Left colon (tissue), 2 donors: ENCODE data around the gene MED13. TPM values are rescaled to one million over a fixed set of nuclear protein-coding genes. Genes with fewer than 3 reads are reported as not detected.
"Not testable (repeated sequence)": the region's sequence is repeated elsewhere in the genome, so short reads cannot be mapped to it uniquely, and the experiment has no call there.

Experiments
- ATAC-seq: fragments of 200-7000 bp; cut with Tn5 transposase; one replicate; pipeline ENCODE4 v1.9.1; 2020; ENCODE audit warnings: mild to moderate bottlenecking, moderate library complexity
- DNase-seq, 2 donors: peaks; one replicate each; pipeline ENCODE4 v3.0.0-alpha.2; 2020
- intact Hi-C, 2 donors: fragments of 100-400 bp; cut with DNase I in 1 of 2; cut with micrococcal nuclease in 1 of 2; formaldehyde crosslinking; loops; one replicate each; pipeline versions ENCODE4 v1.11.2 to v1.14.0; 2022; cut with DNase I, micrococcal nuclease
- total RNA-seq, 2 donors: library from RNA; stranded (reverse); fragmentation: NEBNext Ultra II Directional; extraction: Animal tissue kit (Norgen Biotek cat#: 25700); gene quantifications; one replicate each; pipeline ENCODE4 v1.2.1, GENCODE V29; 2021
- donor health status: DM: no; HTN: no; CAD: no.
- donor health status: DM: yes; HTN: yes; CAD: no.

Gene MED13
- total RNA-seq, 2 donors from 2014 or later: 80.3 to 85.7 TPM

- intact Hi-C loops: no loop called here
- ATAC-seq (no peak), DNase-seq (no peak)
Measured at GRCh38 chr17:62017912-62018311, 47.2 kb downstream of the MED13 start.

- no peak for ATAC-seq
- no peak for DNase-seq
- intact Hi-C loops: no loop called here
Measured at GRCh38 chr17:62017496-62017895, 47.6 kb downstream of the MED13 start.

GRCh38 chr17:62014526-62014925 lies 50.6 kb downstream of the MED13 start:
- no peak for DNase-seq
- intact Hi-C loops: no loop called here
- no peak for ATAC-seq

- intact Hi-C loops: no loop called here
- no peak for ATAC-seq
- DNase-seq: no peak
Measured at GRCh38 chr17:62009220-62009619, 55.9 kb downstream of the MED13 start.

GRCh38 chr17:62008294-62008693 lies 56.8 kb downstream of the MED13 start:
- intact Hi-C loops: no loop called here
- ATAC-seq (no peak), DNase-seq (no peak)

- no peak for ATAC-seq
- DNase-seq: no peak
- intact Hi-C loops: no loop called here
Measured at GRCh38 chr17:62004388-62004787, 60.7 kb downstream of the MED13 start.

- intact Hi-C loops, DNase-seq, ATAC-seq: not testable (repeated sequence)
Measured at GRCh38 chr17:62003141-62003540, 61.9 kb downstream of the MED13 start.

GRCh38 chr17:62001105-62001504 lies 64.0 kb downstream of the MED13 start:
- ATAC-seq (no peak), DNase-seq (no peak)
- intact Hi-C loops: no loop called here

- DNase-seq (no peak), ATAC-seq (no peak)
- intact Hi-C loops: no loop called here
Measured at GRCh38 chr17:62000186-62000585, 64.9 kb downstream of the MED13 start.

GRCh38 chr17:61998534-61998933 lies 66.5 kb downstream of the MED13 start:
- intact Hi-C loops, DNase-seq, ATAC-seq: not testable (repeated sequence)

- DNase-seq (no peak), ATAC-seq (peak; percentile 82)
- intact Hi-C loops: no loop called here
Measured at GRCh38 chr17:61997664-61998063, 67.4 kb downstream of the MED13 start.

- no peak for ATAC-seq
- intact Hi-C loops: no loop called here
- no peak for DNase-seq
Measured at GRCh38 chr17:61996916-61997605, 68.0 kb downstream of the MED13 start.

- ATAC-seq (no peak), DNase-seq (no peak)
- intact Hi-C loops: no loop called here
Measured at GRCh38 chr17:61989509-61989908, 75.6 kb downstream of the MED13 start.

- ATAC-seq: no peak
- no peak for DNase-seq
- intact Hi-C loops: no loop called here
Measured at GRCh38 chr17:61986898-61987297, 78.2 kb downstream of the MED13 start.

- intact Hi-C loops: no loop called here
Measured at GRCh38 chr17:61984821-61985220, 80.3 kb downstream of the MED13 start.

GRCh38 chr17:61981323-61981722 lies 83.8 kb downstream of the MED13 start:
- intact Hi-C loops: no loop called here
- DNase-seq (no peak), ATAC-seq (no peak)

More at GRCh38 chr17:61984821-61985220, 80.3 kb downstream of the MED13 start:
- DNase-seq: no peak
- ATAC-seq: no peak

- intact Hi-C loops: no loop called here
- no peak for ATAC-seq
- DNase-seq: no peak
Measured at GRCh38 chr17:61980535-61980934, 84.5 kb downstream of the MED13 start.

- DNase-seq (no peak), ATAC-seq (no peak)
- intact Hi-C loops: no loop called here
Measured at GRCh38 chr17:61974115-61974514, 91.0 kb downstream of the MED13 start.

GRCh38 chr17:61972311-61972710 lies 92.8 kb downstream of the MED13 start:
- intact Hi-C loops: no loop called here
- DNase-seq (no peak), ATAC-seq (no peak)

GRCh38 chr17:61970030-61970429 lies 95.0 kb downstream of the MED13 start:
- intact Hi-C loops: no loop called here
- ATAC-seq (no peak), DNase-seq (no peak)

- intact Hi-C loops: no loop called here
- DNase-seq (no peak), ATAC-seq (no peak)
Measured at GRCh38 chr17:61968757-61969156, 96.3 kb downstream of the MED13 start.
